ENCODE measurements around the gene ROR2. TPM values are rescaled to one million over a fixed set of nuclear protein-coding genes. Genes with fewer than 3 reads are reported as not detected.

The ROR2 gene
- total and polyA plus RNA-seq, 2 donors (not counting 3 experiments of a cell fraction or from before 2014, with no cell fraction given), result not detected

- H2AFZ ChIP-seq (ENCODE audit: low read depth, low read length), result no peak overlapping the region
- no peaks in the 10 kb centered on the region for H3K9me1 ChIP-seq (replicated peaks; ENCODE audit: control insufficient read depth, extremely low read depth, insufficient read depth, low read length)
- dilution Hi-C loops (cut with MboI; ENCODE audit: extremely low pct_ligation_motif_present, low sequenced_read_pairs) (no loop called here), intact Hi-C loops (cut with micrococcal nuclease) (no loop called here)
- BruUV-seq (replicated peaks), result no TSS peak
- no peaks in the 10 kb centered on the region for H3K27me3 ChIP-seq (ENCODE audit: control insufficient read depth in 2 of 2, insufficient read depth in 2 of 2, low read length in 2 of 2)
- TF ChIP-seq MAX (IDR thresholded peaks at IDR 0.05; ENCODE audit: insufficient read depth, insufficient read length) (no peak), CTCF (IDR thresholded peaks at IDR 0.05; ENCODE audit: extremely low read depth in 1 of 2, insufficient read depth in 1 of 2, low read depth in 1 of 2, low read length in 2 of 2) (no peak), FOS (IDR thresholded peaks at IDR 0.05; ENCODE audit: borderline replicate concordance, insufficient read depth, low read length) (no peak), EZH2 (IDR thresholded peaks at IDR 0.05; ENCODE audit: borderline replicate concordance, low read depth, low read length, severe bottlenecking) (no peak), POLR2AphosphoS5 (IDR thresholded peaks at IDR 0.05; ENCODE audit: insufficient read depth, low read depth, low read length) (no peak), GATA2 (IDR thresholded peaks at IDR 0.05; ENCODE audit: insufficient read depth, insufficient read length, low read depth, low read length) (no peak), POLR2A (IDR thresholded peaks at IDR 0.05; ENCODE audit: low read depth, low read length) (no peak), JUN (IDR thresholded peaks at IDR 0.05; ENCODE audit: borderline replicate concordance, insufficient read depth, insufficient read length, low read depth) (no peak), MYC (IDR thresholded peaks at IDR 0.05; ENCODE audit: low read depth, low read length) (no peak)
- H3K79me2 ChIP-seq (ENCODE audit: control insufficient read depth, insufficient read depth, low read length), result no peaks in the 10 kb centered on the region
- no peak overlapping the region for H3K4me3 ChIP-seq (replicated peaks in 1 of 3; ENCODE audit: insufficient read depth in 1 of 3, low read depth in 1 of 3, low read length in 3 of 3)
- H3K4me2 ChIP-seq (ENCODE audit: insufficient read depth, low read length), result no peak overlapping the region
- H3K27ac ChIP-seq (ENCODE audit: insufficient read depth, low read depth, low read length), result no peak overlapping the region
- no peak overlapping the region for H3K9ac ChIP-seq (replicated peaks; ENCODE audit: extremely low read depth, insufficient read depth, low read length)
- H3K4me1 ChIP-seq (ENCODE audit: control insufficient read depth, extremely low read depth, insufficient read depth, low read length), result no peaks in the 10 kb centered on the region
- no peak for DNase-seq (ENCODE audit: low read depth, low spot score)
- ChIA-PET POLR2A (no interaction called here), CTCF (no interaction called here)
- H4K20me1 ChIP-seq (replicated peaks; ENCODE audit: control insufficient read depth, extremely low read depth, insufficient read depth, low read length), result no peaks in the 10 kb centered on the region
- FAIRE-seq, result no peak
- H3K36me3 ChIP-seq (ENCODE audit: control insufficient read depth in 2 of 2, extremely low read depth in 1 of 2, insufficient read depth in 2 of 2, low read length in 2 of 2), result no peaks in the 10 kb centered on the region
- no peaks in the 10 kb centered on the region for H3K9me3 ChIP-seq (replicated peaks; ENCODE audit: control insufficient read depth, insufficient read depth, low read length)
Observed at GRCh38 chr9:91856419-91856818, 93.6 kb downstream of the ROR2 start.

All from endothelial cell of umbilical vein (primary cell).